Mononuclear cell (primary cell): ENCODE measurements around the gene MAP3K5. TPM values are rescaled to one million over a fixed set of nuclear protein-coding genes. Genes with fewer than 3 reads are reported as not detected.

Experiments used
- H3K27me3 ChIP-seq: 2 replicates; pipeline ENCODE4 v1.6.0; 2011; ENCODE audit warnings: low read length, control low read depth; ENCODE audit not compliant: insufficient read depth
- H3K4me1 ChIP-seq: 2 replicates; pipeline ENCODE4 v1.5.1; 2011; ENCODE audit warnings: mild to moderate bottlenecking, low read length, control low read depth; ENCODE audit not compliant: insufficient read depth
- H3K4me3 ChIP-seq: 2 replicates; pipeline ENCODE4 v1.5.1; 2011; ENCODE audit warnings: mild to moderate bottlenecking, low read length, moderate library complexity
- H3K9me3 ChIP-seq: 2 replicates; pipeline ENCODE4 v1.5.1; 2011; ENCODE audit warnings: low read depth, mild to moderate bottlenecking, control low read depth, low read length
- total RNA-seq: library from RNA; depleted of rRNA; stranded (reverse); fragments of >200 nt; gene quantifications from one replicate; pipeline ENCODE4 v1.2.3, GENCODE V29; 2012

MAP3K5 gene
- total RNA-seq, 1 donor, result 27.8 TPM

- Histone ChIP-seq H3K4me3 (no peak overlapping the region), H3K27me3 (no peaks in the 10 kb centered on the region), H3K4me1 (peaks cover 17% of the 10 kb centered on the region)
These were observed 182.2 kb downstream of the MAP3K5 start for GRCh38 chr6:136609873-136610706.

GRCh38 chr6:136608991-136609390 lies 183.3 kb downstream of the MAP3K5 start:
- H3K4me3 ChIP-seq, result no peak overlapping the region
- no peaks in the 10 kb centered on the region for H3K9me3 ChIP-seq
- H3K4me1 ChIP-seq, result peaks cover 17% of the 10 kb centered on the region
- H3K27me3 ChIP-seq, result no peaks in the 10 kb centered on the region

More at GRCh38 chr6:136609873-136610706, 182.2 kb downstream of the MAP3K5 start:
- H3K9me3 ChIP-seq, result no peaks in the 10 kb centered on the region

- Histone ChIP-seq H3K9me3 (no peaks in the 10 kb centered on the region), H3K4me3 (no peak overlapping the region), H3K27me3 (no peaks in the 10 kb centered on the region), H3K4me1 (peaks cover 17% of the 10 kb centered on the region)
These were observed 184.1 kb downstream of the MAP3K5 start for GRCh38 chr6:136607932-136608772.

GRCh38 chr6:136607204-136607931 lies 184.9 kb downstream of the MAP3K5 start:
- H3K9me3 ChIP-seq, result no peaks in the 10 kb centered on the region
- no peaks in the 10 kb centered on the region for H3K27me3 ChIP-seq
- no peak overlapping the region for H3K4me3 ChIP-seq
- peaks cover 17% of the 10 kb centered on the region for H3K4me1 ChIP-seq

GRCh38 chr6:136604928-136605510 lies 187.3 kb downstream of the MAP3K5 start:
- Histone ChIP-seq H3K4me1 (peaks cover 10% of the 10 kb centered on the region), H3K9me3 (no peaks in the 10 kb centered on the region), H3K4me3 (no peak overlapping the region), H3K27me3 (no peaks in the 10 kb centered on the region)

GRCh38 chr6:136604328-136604825 lies 187.9 kb downstream of the MAP3K5 start:
- H3K4me1 ChIP-seq, result peaks cover 4% of the 10 kb centered on the region
- no peaks in the 10 kb centered on the region for H3K9me3 ChIP-seq
- H3K4me3 ChIP-seq, result no peak overlapping the region
- no peaks in the 10 kb centered on the region for H3K27me3 ChIP-seq

- H3K4me3 ChIP-seq, result no peak overlapping the region
- H3K4me1 ChIP-seq, result no peaks in the 10 kb centered on the region
- no peaks in the 10 kb centered on the region for H3K27me3 ChIP-seq
- no peaks in the 10 kb centered on the region for H3K9me3 ChIP-seq
These were observed 191.5 kb downstream of the MAP3K5 start for GRCh38 chr6:136600818-136601217.

- Histone ChIP-seq H3K27me3 (no peaks in the 10 kb centered on the region), H3K4me1 (peaks cover 9% of the 10 kb centered on the region), H3K4me3 (no peak overlapping the region), H3K9me3 (no peaks in the 10 kb centered on the region)
These were observed 192.8 kb downstream of the MAP3K5 start for GRCh38 chr6:136599329-136600011.

GRCh38 chr6:136598048-136598447 lies 194.2 kb downstream of the MAP3K5 start:
- Histone ChIP-seq H3K9me3 (no peaks in the 10 kb centered on the region), H3K4me1 (peaks cover 22% of the 10 kb centered on the region), H3K4me3 (no peak overlapping the region), H3K27me3 (no peaks in the 10 kb centered on the region)

GRCh38 chr6:136594671-136595070 lies 197.6 kb downstream of the MAP3K5 start:
- Histone ChIP-seq H3K4me3 (no peak overlapping the region), H3K27me3 (no peaks in the 10 kb centered on the region), H3K4me1 (peaks cover 25% of the 10 kb centered on the region), H3K9me3 (no peaks in the 10 kb centered on the region)

GRCh38 chr6:136593748-136594490 lies 198.4 kb downstream of the MAP3K5 start:
- no peak overlapping the region for H3K4me3 ChIP-seq
- H3K4me1 ChIP-seq, result peaks cover 25% of the 10 kb centered on the region
- H3K27me3 ChIP-seq, result no peaks in the 10 kb centered on the region
- H3K9me3 ChIP-seq, result no peaks in the 10 kb centered on the region

GRCh38 chr6:136592930-136593673 lies 199.2 kb downstream of the MAP3K5 start:
- Histone ChIP-seq H3K4me3 (no peak overlapping the region), H3K9me3 (no peaks in the 10 kb centered on the region), H3K4me1 (peaks cover 25% of the 10 kb centered on the region), H3K27me3 (no peaks in the 10 kb centered on the region)

- H3K4me3 ChIP-seq, result no peak overlapping the region
- no peaks in the 10 kb centered on the region for H3K27me3 ChIP-seq
- no peaks in the 10 kb centered on the region for H3K9me3 ChIP-seq
- H3K4me1 ChIP-seq, result peaks cover 25% of the 10 kb centered on the region
These were observed 200.7 kb downstream of the MAP3K5 start for GRCh38 chr6:136591617-136592016.
